RWPE2 (cell line): ENCODE data around the gene ATP10A.

Experiments
- ATAC-seq: fragments of 200-7000 bp; cut with Tn5 transposase; 3 replicates; pipeline ENCODE4 v1.9.1; 2021; ENCODE audit warnings: low read depth
- DNase-seq: peaks from one replicate; pipeline ENCODE4 v3.0.0-alpha.2; 2020; ENCODE audit warnings: low spot score
- H3K27ac ChIP-seq: fragments of 450-650 bp; 2 replicates; pipeline ENCODE4 v1.5.1; 2017; ENCODE audit warnings: mild to moderate bottlenecking; ENCODE audit not compliant: poor library complexity, severe bottlenecking
- H3K27me3 ChIP-seq: fragments of 250-450 bp; sonication (Bioruptor Pico); 2 replicates; pipeline ENCODE4 v1.5.1; 2021; ENCODE audit warnings: mild to moderate bottlenecking, moderate library complexity; ENCODE audit not compliant: insufficient read depth, poor library complexity, severe bottlenecking
- H3K36me3 ChIP-seq: fragments of 250-450 bp; sonication (Bioruptor Pico); 2 replicates; pipeline ENCODE4 v1.5.1; 2020; ENCODE audit warnings: low read depth, mild to moderate bottlenecking, moderate library complexity
- H3K4me1 ChIP-seq: fragments of 250-450 bp; sonication (Bioruptor Pico); 2 replicates; pipeline ENCODE4 v1.5.1; 2021; ENCODE audit warnings: mild to moderate bottlenecking, moderate library complexity; ENCODE audit not compliant: insufficient read depth, poor library complexity, severe bottlenecking
- H3K4me3 ChIP-seq: fragments of 250-450 bp; sonication (Bioruptor Pico); 2 replicates; pipeline ENCODE4 v1.5.1; 2021; ENCODE audit warnings: mild to moderate bottlenecking, moderate library complexity; ENCODE audit not compliant: severe bottlenecking
- H3K9me3 ChIP-seq: fragments of 250-450 bp; sonication (Bioruptor Pico); 2 replicates; pipeline ENCODE4 v1.5.1; 2021; ENCODE audit warnings: mild to moderate bottlenecking, moderate library complexity; ENCODE audit not compliant: severe bottlenecking
- CTCF ChIP-seq: fragments of 450-650 bp; IDR thresholded peaks from one replicate; pipeline ENCODE4 v1.5.1; 2017; ENCODE audit warnings: mild to moderate bottlenecking, moderate library complexity; ENCODE audit not compliant: poor library complexity, severe bottlenecking

Gene ATP10A

GRCh38 chr15:25800761-25801515 is 62.2 kb downstream of the ATP10A start:
- TF ChIP-seq CTCF = no peak
- DNase-seq = no peak
- Histone ChIP-seq H3K36me3 (no peaks in the 10 kb centered on the region), H3K4me1 (no peaks in the 10 kb centered on the region), H3K9me3 (no peaks in the 10 kb centered on the region), H3K27ac (no peak overlapping the region), H3K27me3 (no peaks in the 10 kb centered on the region), H3K4me3 (no peak overlapping the region)
- no peak for ATAC-seq

GRCh38 chr15:25799906-25800700 is 63.0 kb downstream of the ATP10A start:
- no peak for DNase-seq
- no peak for TF ChIP-seq CTCF
- Histone ChIP-seq H3K9me3 (no peaks in the 10 kb centered on the region), H3K4me3 (no peak overlapping the region), H3K27ac (no peak overlapping the region), H3K4me1 (no peaks in the 10 kb centered on the region), H3K27me3 (no peaks in the 10 kb centered on the region), H3K36me3 (no peaks in the 10 kb centered on the region)
- no peak for ATAC-seq

- Histone ChIP-seq H3K27me3 (no peaks in the 10 kb centered on the region), H3K4me3 (no peak overlapping the region), H3K4me1 (no peaks in the 10 kb centered on the region), H3K36me3 (no peaks in the 10 kb centered on the region), H3K9me3 (no peaks in the 10 kb centered on the region), H3K27ac (no peak overlapping the region)
- no peak for TF ChIP-seq CTCF
- DNase-seq (no peak), ATAC-seq (no peak)
These were observed 64.9 kb downstream of the ATP10A start for GRCh38 chr15:25797936-25798901.

GRCh38 chr15:25797511-25797935 is 65.6 kb downstream of the ATP10A start:
- H3K4me1 ChIP-seq = no peaks in the 10 kb centered on the region
- DNase-seq = no peak
- TF ChIP-seq CTCF = no peak
- no peak overlapping the region for H3K27ac ChIP-seq
- no peaks in the 10 kb centered on the region for H3K36me3 ChIP-seq
- no peak for ATAC-seq
- H3K27me3 ChIP-seq = no peaks in the 10 kb centered on the region
- H3K4me3 ChIP-seq = no peak overlapping the region
- no peaks in the 10 kb centered on the region for H3K9me3 ChIP-seq
